ENCODE data around the gene ADAMTSL2.

- TF ChIP-seq POLR2A (IDR thresholded peaks at IDR 0.05) (no peak), CTCF (IDR thresholded peaks at IDR 0.05) (no peak), EP300 (IDR thresholded peaks at IDR 0.05) (no peak)
Measured at GRCh38 chr9:133494636-133495326, 39.7 kb upstream of the ADAMTSL2 start.

Data from ovary (tissue), 3 donors.